HG02870 (cell line): Measurements from ENCODE around the gene CRIP1.

Experiments
- ATAC-seq: cut with Tn5 transposase; IDR thresholded peaks from one replicate; pipeline ENCODE4 v1.9.1; 2021; ENCODE audit warnings: mild to moderate bottlenecking, moderate library complexity; ENCODE audit not compliant: unreplicated experiment

Gene CRIP1

DNA sequence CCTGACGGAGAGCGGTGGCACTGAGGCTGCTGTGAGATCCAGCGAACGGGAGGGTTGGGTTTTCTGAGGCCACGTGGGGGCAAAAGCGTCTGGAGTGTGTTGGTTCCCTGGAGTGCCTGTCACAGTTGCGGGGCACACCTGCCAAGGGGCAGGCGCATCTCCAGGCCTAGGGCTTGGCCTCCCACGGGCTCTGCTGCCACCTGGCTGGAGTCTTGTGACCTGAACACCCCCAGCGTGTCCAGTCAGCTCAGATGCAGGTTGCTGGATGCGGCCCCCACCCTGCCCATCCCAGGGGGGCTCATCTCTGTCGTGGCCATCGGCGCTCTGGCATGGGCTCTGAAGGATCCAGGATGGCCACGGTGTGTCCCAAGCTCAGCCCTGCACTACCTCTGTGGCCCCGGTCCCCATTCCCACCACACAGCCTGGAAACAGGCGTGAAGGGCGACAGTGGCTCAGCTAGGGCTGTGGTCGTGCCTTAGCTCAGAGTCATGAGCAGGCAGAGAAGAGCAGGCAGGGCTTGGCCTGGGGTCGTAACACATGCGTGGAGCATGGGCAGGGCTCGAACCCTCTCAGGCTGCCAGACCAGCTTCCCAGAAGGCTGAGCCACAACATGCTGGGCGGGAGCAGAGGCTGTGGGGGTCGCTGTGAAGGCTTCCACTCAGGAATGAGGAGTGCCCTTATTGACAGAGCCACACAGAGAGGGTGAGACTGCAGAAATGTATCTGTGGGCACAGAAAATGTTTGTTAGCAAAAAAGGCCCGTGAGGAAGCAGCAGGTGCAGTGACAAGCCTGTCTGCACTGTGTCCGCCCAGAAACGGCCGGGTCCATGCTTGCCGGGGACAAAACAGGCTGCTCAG, 35.6 kb upstream of the CRIP1 start:
- ATAC-seq, result no peak

DNA sequence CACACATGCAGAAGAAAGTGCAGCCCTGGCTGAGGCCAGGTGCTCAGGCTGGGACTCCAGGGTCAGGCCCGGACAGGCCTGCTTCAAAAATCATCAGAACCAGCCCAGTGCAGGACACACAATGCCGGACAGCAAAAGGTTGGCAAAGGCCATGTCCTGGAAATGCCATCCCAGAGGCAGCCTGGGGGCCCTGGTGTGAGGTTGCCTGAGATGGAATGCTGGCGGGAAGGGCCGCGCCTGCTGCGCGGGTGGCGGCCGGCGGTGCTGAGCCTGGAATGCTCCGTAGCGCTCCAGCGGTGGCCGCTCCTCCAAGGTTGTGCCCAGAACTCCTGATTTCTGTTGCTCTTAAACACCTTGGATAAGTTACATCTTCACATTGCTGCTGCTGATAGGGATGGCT, 33.7 kb upstream of the CRIP1 start:
- ATAC-seq, result no peak

DNA sequence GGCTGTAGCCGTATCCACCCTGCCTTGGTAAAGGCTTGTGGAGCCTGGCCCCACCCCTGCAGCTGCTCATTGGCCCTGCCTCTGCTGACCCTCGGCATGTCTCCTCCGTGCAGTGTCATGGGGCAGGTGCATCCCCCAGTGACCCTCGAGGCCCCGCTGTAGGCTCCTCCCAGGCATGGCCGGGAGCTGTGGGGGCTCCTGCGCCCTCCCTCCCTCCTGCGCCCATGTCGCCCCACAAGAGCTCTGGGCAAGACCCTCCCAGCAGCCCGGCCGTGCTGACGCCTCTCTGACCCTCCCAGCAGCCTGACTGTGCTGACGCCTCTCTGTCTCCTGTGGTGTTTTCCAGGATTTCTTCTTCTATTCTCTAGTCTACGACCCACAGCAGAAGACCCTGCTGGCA, 32.8 kb upstream of the CRIP1 start:
- ATAC-seq, result no peak

DNA sequence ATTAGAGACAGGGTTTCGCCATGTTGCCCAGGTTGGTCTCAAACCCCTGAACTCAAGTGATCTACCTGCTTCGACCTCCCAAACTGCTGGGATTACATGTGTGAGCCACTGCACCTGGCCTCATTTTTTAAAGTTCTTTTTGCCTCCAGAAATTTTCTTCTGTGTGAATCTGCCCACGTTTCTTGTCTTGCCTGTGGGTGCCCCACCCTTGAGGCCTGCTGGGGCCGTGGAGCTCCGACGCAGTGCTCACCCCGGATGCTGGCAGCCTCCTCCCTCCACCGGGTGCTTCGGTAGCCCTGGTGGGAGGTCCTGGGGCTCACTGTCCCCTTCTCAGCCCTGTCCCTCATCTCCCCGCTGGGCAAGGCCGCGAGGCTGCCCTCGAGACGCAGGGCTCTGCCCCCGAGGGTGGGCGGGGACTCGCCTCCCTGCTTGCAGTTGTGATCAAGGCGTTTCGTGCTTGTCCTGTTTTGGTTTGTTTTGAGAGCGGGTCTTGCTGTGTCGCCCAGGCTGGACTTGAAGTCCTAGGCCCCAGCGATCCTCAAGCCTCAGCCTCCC, 31.5 kb upstream of the CRIP1 start:
- no peak for ATAC-seq

DNA sequence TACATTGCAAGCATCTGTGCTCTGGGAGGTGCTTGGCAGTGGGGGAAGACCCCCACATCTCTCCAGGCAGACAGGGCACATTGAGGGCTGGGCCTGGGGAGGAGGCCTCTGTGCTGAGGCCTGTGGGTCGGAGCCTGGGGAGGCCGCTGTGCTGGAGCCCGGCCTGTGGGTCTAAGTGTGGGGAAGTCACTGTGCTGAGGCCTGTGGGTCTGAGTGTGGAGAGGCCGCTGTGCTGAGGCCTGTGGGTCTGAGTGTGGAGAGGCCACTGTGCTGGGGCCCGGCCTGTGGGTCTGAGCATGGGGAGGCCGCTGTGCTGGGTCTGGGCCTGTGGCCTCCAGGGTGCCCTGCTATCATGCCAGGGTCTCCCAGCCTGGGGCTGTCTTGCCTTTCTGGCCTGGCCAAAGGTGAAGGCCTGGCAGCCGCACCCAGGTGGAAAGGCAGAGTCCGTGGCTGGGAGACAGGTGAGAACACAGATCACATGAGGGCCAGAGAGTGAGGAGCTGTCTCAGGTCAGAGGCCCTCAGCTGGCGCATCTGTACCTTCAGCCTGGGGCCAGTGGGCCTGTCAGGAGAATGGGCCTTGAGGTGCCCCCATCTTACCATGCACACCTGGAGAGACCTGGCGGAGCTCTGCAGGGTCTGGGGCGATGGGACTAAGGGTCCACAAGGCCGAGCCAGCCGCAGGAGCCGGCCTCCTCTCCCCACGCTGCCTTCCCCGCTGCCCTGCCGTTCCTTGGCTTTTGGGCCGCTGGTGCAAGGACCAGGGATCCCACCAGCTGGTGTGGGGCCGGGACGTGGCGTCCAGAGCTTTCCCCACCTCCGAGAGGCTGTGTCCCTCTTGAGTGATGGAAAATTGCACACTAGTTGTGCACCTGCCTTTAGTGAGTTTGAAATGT, 30.7 kb upstream of the CRIP1 start:
- no peak for ATAC-seq

DNA sequence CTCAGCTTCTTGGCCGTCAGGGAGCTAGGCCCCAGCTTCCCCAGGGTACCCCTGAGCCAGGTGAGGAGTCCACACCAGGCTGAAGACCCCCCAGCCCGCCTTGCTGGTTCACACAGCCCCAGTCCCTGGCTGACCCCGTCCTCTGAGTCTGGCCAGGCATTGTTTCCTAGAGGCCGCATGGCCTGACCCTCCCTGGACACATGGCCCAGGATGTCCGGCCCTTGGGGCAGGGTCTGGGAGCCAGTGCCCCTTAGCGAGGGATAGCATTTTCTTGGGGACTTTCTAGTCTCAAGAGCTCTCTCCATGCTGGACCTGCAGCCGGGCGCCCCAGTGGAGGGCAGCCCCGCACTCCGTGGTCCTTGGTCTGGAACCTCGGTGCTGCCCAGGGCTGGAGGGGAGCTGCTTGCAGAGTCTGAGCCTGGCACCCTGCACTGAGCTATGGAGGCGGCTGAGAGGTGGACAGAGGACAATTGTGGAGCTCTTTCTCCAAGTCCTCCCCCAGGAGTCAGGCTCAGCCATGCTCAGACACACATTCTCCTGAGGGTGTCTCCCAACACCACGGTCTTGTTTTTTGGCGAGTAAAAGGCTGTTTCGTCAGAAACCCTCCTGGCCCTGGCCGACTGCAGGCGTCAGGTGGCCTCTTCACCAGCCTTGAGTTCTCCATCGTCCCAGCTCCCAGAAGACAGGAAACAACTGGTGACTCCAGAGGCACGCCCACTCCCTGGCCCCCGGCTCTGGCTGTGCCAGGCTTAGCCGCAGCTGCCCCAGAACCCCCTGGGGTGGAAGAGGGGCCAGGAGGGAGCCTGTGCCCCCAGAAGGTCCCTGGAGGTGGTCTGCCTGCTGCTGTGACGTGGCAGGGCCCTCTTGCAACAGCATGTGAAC, 29.7 kb upstream of the CRIP1 start:
- ATAC-seq, result no peak

DNA sequence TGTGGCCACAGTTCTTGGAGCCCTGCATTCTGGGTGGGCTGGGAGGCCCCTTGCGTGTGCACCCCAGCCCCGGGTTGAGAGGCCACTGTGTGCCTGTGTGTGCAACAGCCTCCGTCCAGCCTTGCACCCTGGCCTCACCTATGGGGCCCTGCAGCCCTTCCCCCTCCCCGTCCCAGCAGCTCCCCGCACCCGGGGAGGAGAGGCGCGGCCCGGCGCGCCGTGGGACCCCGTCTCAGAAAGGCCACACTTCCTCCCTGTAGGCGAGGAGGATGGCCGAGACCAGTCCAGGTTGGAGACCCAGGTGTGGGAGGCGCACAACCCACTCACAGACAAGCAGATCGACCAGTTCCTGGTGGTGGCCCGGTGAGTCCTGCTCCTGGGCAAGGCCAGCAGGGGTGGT, 28.7 kb upstream of the CRIP1 start:
- no peak for ATAC-seq

DNA sequence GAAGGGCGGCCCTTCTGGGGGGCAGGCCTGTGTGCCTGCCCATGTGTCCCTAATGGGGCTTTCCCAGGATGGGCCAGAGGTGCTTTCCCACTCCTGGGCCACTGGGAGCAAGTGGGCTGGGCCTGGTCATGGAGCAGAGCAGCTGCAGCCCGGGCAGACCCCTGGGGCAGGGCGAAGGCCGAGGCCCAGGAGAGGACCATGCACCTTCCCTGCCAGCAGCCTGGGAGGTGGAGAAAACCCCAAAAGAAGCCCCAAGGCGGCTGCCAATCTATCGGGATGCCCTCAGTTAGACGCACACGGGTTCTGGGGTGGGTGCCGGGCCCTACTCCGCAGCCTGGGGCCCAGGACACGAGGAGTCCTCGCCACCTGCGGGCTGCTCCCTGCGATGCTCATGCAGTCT, 28.1 kb upstream of the CRIP1 start:
- no peak for ATAC-seq

DNA sequence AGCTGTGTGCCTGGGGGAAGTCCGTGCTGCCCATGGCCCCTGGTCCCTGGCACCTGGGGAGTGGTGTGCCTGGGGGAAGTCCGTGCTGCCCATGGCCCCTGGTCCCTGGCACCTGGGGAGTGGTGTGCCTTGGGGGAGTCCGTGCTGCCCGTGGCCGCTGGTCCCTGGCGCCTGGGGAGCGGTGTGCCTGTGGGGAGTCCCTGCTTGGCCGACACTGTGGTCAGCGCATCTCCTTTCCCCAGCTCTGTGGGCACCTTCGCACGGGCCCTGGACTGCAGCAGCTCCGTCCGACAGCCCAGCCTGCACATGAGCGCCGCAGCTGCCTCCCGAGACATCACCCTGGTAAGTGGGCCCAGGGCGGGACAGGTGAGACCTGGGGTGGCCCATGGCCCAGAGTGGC, 26.6 kb upstream of the CRIP1 start:
- ATAC-seq, result no peak

DNA sequence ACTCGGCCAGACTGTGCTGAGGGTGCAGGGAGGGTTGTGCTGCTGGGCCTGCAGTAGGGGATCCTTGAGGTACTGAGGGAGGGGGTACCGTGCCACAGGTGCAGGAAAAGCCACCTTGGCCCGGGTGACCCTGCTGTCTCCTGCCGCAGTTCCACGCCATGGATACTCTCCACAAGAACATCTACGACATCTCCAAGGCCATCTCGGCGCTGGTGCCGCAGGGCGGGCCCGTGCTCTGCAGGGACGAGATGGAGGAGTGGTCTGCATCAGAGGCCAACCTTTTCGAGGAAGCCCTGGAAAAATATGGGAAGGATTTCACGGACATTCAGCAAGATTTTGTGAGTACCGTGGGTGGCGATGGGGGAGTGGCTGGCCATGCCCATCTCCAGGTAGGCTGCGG, 26.1 kb upstream of the CRIP1 start:
- no peak for ATAC-seq

DNA sequence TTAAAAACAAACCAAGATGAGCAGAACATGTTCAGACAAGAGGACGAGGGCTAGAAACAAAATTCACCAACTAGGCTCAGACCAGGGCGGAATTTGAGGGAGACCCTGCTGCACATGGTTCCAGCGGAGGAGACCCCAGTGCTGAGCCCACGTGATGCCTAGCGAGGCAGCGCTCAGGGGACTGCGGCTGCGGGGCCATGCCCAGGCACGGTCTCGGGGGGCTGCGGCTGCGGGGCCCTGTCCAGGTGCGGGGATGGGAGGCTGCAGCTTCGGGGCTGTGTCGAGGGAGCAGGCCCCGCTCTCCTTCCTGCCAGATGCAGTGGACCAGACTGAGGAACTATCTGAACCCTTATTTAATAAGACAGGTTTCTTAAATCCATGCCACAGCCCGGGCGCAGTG, 24.8 kb upstream of the CRIP1 start:
- ATAC-seq, result no peak

DNA sequence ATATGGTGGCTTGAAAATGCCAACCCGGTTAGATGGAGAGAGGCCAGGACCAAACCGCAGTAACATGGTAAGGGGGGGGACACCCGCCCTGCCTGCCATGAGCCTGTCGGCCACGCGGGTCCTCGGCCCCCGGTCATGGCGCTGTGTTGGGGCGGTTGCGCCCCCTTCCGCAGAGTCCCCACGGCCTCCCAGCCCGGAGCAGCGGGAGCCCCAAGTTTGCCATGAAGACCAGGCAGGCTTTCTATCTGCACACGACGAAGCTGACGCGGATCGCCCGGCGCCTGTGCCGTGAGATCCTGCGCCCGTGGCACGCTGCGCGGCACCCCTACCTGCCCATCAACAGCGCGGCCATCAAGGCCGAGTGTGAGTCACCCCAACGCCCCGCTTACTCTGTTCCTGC, 22.2 kb upstream of the CRIP1 start:
- no peak for ATAC-seq

DNA sequence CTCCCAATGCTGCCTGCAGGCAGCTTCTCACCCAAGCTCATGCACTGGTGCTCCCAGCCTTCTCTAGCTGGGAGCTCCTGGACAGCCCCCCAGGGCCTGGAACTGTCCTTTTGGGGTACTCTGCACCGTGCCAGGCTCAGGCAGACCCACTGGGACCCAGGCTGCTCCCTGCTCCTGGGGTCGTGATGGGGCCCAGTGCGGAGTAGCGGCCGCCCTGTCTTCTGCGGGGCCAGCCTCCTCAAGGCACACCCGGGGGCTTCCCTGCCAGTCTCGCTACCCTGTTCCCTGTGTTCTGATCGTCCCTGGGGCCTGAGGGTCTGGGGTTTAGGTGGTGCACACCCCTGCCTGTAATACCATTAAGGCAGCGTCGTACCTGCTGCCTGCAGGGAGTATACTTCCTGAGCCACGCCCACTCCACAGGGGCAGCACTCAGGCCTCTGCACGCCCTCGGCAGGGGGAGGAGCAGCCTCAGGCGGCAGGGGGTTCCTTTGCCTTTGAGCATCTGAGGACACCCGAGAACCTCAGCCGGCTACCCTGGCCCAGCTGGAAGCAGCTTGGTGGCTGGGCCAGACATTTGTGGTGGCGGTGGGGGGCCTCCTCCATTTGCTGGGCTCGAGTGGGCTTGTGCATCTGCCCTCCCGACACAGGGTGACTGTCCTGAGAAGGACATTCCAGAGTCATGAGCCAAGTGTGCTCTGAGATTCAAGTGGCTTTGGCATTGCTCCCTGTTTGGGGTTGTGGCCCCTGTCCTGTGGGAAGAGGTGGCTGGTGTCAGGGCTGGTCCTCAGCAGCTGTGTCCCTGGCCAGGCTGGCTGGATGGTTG, 21.3 kb upstream of the CRIP1 start:
- ATAC-seq, result no peak

DNA sequence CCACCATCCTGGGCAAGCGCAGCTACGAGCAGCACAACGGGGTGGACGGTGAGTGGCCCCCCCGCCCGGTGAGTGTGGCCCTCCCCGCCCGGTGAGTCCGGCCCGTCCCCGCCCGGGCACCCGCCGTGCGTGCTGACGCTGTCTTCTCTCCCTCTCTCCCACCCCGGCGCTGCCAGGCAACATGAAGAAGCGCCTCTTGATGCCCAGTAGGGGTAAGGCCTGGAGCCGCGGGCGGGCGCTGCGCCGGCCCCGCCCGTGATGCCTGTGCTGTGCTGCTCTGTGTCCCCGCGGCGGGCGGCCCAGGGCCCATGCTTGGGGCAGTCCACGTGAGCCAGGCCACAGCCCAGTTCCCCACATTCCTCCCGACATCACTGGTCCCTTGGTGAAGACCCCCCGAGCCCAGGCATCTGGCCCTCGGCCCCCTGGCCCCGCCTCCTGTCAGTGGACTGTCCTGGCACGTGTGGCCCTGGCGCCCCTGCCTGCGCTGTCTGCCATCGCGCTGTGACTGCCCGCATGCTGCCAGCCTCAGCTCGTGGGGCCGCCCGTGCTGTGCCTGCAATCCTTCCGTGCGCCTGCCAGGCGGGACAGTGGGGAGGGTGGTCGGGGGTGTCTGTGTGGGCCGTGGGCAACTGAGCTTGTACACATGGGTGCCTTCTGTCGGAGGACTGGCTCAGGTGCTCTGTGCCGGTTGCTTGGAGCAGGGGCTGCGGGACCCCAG, 20.0 kb upstream of the CRIP1 start:
- ATAC-seq, result no peak

DNA sequence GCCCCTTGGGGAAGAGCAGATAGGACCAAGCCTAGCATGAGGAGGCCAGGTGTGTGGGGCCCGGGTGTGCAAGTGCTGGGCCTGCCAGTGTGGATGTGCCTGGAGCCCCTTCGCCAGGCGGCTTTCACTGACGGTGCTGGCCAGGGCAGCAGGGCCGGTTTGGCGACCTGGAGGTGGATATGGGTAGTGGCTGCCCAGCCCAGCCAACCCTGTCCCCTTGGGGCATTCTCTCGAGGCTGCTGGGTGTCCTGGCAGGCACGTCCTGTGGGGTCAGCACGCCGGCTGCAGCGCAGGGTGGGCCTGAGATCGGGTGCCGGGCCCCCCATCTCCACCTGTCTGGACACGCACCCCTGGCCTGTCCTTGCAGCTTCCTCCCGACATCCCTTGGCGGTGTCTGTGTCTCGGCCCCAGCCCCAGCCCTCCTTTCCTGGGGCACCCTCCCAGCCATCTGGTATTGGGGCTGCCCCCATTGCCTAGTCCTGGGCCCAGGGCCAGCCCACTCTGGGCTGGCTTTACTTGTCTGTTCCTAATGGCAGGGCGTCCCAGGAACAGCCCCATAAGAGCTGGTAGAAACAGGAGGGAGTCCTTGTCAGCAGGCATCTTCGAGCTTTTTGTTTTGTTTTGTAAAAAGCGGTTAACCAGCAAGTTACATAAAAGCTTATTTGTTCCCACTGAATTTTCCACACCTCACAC, 19.3 kb upstream of the CRIP1 start:
- ATAC-seq, result no peak

DNA sequence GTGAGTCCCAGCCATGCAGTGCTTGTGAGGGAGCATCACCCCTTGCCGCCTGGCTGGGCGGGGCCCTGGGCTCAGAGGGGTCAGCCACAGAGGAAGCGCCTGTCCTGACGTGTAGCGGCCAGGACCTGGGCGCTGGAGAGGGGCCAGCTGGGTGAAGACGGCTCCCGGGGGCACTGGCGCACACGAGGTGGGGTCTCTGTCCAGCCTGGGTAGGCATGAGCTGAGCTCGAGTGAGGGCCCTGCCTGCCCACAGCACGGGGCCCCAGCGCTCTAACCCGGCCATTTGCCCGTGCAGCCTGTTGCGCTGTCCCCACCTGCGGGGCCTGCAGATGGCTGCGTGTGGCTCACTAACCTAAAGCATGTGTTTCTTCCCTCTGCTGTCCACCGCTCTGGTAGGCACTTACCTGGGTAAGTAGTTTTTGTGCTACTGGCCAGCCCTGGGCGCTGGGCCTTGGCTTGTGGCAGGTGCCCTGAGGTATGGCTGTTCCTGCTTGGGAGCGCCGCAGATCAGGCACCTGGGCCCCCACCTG, 18.7 kb upstream of the CRIP1 start:
- no peak for ATAC-seq

DNA sequence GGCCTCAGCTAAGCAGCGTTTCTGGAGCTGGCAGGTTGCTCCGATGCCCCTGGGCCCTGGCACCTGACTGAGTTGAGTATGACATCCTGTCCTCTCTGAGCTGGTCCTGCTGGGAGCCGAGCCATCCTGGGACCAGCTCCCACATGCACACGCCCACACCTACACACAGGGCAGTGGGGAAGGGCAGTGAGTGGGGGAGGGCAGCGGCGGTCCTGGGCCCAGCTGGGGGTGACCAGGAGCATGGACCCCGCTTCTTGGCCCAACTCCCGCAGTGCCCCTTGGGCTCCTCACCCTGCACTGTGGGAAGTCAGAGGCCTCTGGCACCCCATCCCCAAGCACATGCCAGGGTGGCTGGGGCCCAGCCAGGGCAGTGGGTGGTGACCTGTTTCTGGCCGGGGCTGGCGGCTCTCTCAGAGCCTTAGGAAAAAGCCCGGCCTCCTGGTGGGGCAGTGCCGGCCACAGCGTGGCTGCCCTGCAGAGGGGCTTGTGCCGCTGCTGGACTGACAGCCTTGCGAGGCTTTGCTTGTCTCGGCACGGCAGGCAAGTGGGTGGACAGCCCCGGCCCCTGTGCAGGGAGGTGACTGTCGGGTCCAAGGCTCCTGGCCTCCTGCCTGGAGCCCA, 18.0 kb upstream of the CRIP1 start:
- no peak for ATAC-seq
